CD4-positive, alpha-beta T cell treated with Interleukin-15 for 1 hour (primary cell): Measurements from ENCODE around the gene CYP4F11.
"Not testable (repeated sequence)": the region's sequence is repeated elsewhere in the genome, so short reads cannot be mapped to it uniquely, and the experiment has no call there.

ENCODE experiments used
- DNase-seq: peaks from one replicate; pipeline ENCODE4 v3.0.0-alpha.2; 2020

Gene CYP4F11

GRCh38 chr19:15919243-15919642, 15.1 kb downstream of the CYP4F11 start:
- DNase-seq = no peak

GRCh38 chr19:15915109-15915508, 19.2 kb downstream of the CYP4F11 start:
- DNase-seq = no peak

- no peak for DNase-seq
Measured at GRCh38 chr19:15913830-15914229, 20.5 kb downstream of the CYP4F11 start.

GRCh38 chr19:15913384-15913783, 20.9 kb downstream of the CYP4F11 start:
- no peak for DNase-seq

GRCh38 chr19:15911599-15912235, 22.6 kb downstream of the CYP4F11 start:
- DNase-seq = no peak

GRCh38 chr19:15905026-15905425, 29.3 kb downstream of the CYP4F11 start:
- DNase-seq = no peak

- DNase-seq = not testable (repeated sequence)
Measured at GRCh38 chr19:15902898-15903297, 31.4 kb downstream of the CYP4F11 start.

GRCh38 chr19:15902254-15902653, 32.1 kb downstream of the CYP4F11 start:
- no peak for DNase-seq

GRCh38 chr19:15900504-15900903, 33.8 kb downstream of the CYP4F11 start:
- DNase-seq = no peak

GRCh38 chr19:15900032-15900431, 34.3 kb downstream of the CYP4F11 start:
- not testable (repeated sequence) for DNase-seq

GRCh38 chr19:15899561-15899960, 34.8 kb downstream of the CYP4F11 start:
- DNase-seq = not testable (repeated sequence)

- no peak for DNase-seq
Measured at GRCh38 chr19:15897738-15898276, 36.5 kb downstream of the CYP4F11 start, which contains the start of gene CYP4F2. CYP4F2 (minus strand) TSS chr19:15898074; CDS start chr19:15897611, 463 bp downstream.

GRCh38 chr19:15897026-15897737, 37.1 kb downstream of the CYP4F11 start:
- no peak for DNase-seq

GRCh38 chr19:15895876-15896430, 38.4 kb downstream of the CYP4F11 start:
- DNase-seq = no peak

- no peak for DNase-seq
Measured at GRCh38 chr19:15894359-15894758, 40.0 kb downstream of the CYP4F11 start.

- DNase-seq = no peak
Measured at GRCh38 chr19:15893477-15893876, 40.9 kb downstream of the CYP4F11 start.

- no peak for DNase-seq
Measured at GRCh38 chr19:15892012-15892411, 42.3 kb downstream of the CYP4F11 start.

GRCh38 chr19:15891434-15891833, 42.9 kb downstream of the CYP4F11 start:
- DNase-seq = no peak

- DNase-seq = not testable (repeated sequence)
Measured at GRCh38 chr19:15889339-15889738, 45.0 kb downstream of the CYP4F11 start.

GRCh38 chr19:15885919-15886318, 48.4 kb downstream of the CYP4F11 start:
- no peak for DNase-seq

GRCh38 chr19:15885167-15885566, 49.2 kb downstream of the CYP4F11 start:
- no peak for DNase-seq

- not testable (repeated sequence) for DNase-seq
Measured at GRCh38 chr19:15883329-15883728, 51.0 kb downstream of the CYP4F11 start.

GRCh38 chr19:15874821-15875474, 59.4 kb downstream of the CYP4F11 start:
- DNase-seq = no peak
